HepG2 (cell line): ENCODE results near the gene ADAMTS16. TPM values are rescaled to one million over a fixed set of nuclear protein-coding genes. Genes with fewer than 3 reads are reported as not detected.

ENCODE experiments used
- ATAC-seq: fragments of 200-7000 bp; cut with Tn5 transposase; 3 replicates; pipeline ENCODE4 v1.9.1; 2020; ENCODE audit warnings: mild to moderate bottlenecking, moderate library complexity
- BruUV-seq: library from RNA; stranded (reverse); fragments of 400-500 nt; replicated peaks from 2 replicates; lab custom pipeline; 2021; lab: Mats Ljungman, UMichigan
- CTCF ChIA-PET: fragments of 300-600 bp; formaldehyde crosslinking; extraction: SDS; loops from one replicate; lab custom pipeline; 2021; ENCODE audit warnings: low total read pairs, inconsistent platforms, low intra/inter-chr PET ratio; lab: Yijun Ruan, JAX
- POLR2A ChIA-PET: fragments of 350-600 bp; sonication (Branson Sonifier 250); formaldehyde crosslinking; loops from one replicate; lab custom pipeline; 2020; ENCODE audit warnings: antibody characterized with exemption, inconsistent platforms; lab: Yijun Ruan, JAX
- DNase-seq: peaks from one replicate; pipeline ENCODE4 v3.0.0-alpha.2; 2015; ENCODE audit warnings: low spot score
- FAIRE-seq: peaks from 3 replicates; lab custom pipeline; 2011; peaks lifted over from hg19 to GRCh38; lab: Jason Lieb, UNC
- H2AFZ ChIP-seq: one replicate; pipeline ENCODE4 v1.6.1; 2011; ENCODE audit warnings: low read length, inconsistent platforms
- H3K27ac ChIP-seq: fragments of 300-600 bp; 3 replicates; pipeline ENCODE4 v1.8.0; 2011; ENCODE audit warnings: mixed run types, mild to moderate bottlenecking, mixed read lengths, low read length, inconsistent platforms; ENCODE audit not compliant: insufficient read depth; ENCODE audit errors: extremely low read length
- H3K27me3 ChIP-seq, 2 experiments: fragments of 200-600 bp in 1 of 2; 2 replicates in 1 of 2; 3 replicates in 1 of 2; pipeline versions ENCODE4 v1.6.0 to v1.8.0; 2011; ENCODE audit warnings: low read length in 2 of 2, mild to moderate bottlenecking in 2 of 2, moderate library complexity in 2 of 2, inconsistent platforms in 1 of 2; ENCODE audit not compliant: insufficient read depth in 2 of 2, control insufficient read depth in 1 of 2
- H3K36me3 ChIP-seq, 2 experiments: fragments of 200-600 bp in 1 of 2; replicated peaks in 1 of 2; 2 replicates in 1 of 2; 3 replicates in 1 of 2; pipeline versions ENCODE4 v1.5.1 to v1.8.0; 2011; ENCODE audit warnings: low read length in 2 of 2, inconsistent platforms in 1 of 2; ENCODE audit not compliant: insufficient read depth in 2 of 2, control insufficient read depth in 1 of 2
- H3K4me1 ChIP-seq: 2 replicates; pipeline ENCODE4 v1.5.1; 2012; ENCODE audit warnings: low read length, inconsistent platforms; ENCODE audit not compliant: insufficient read depth
- H3K4me2 ChIP-seq: 2 replicates; pipeline ENCODE4 v1.6.0; 2011; ENCODE audit warnings: low read depth, low read length, inconsistent platforms
- H3K4me3 ChIP-seq, 3 experiments: fragments of 200-600 bp in 1 of 3; sonication (generic), shearing (Covaris generic) in 1 of 3; replicated peaks in 1 of 3; 2 replicates each; pipeline ENCODE4 v1.5.1; 2011 to 2016; ENCODE audit warnings: low read length in 3 of 3, inconsistent platforms in 2 of 3, low read depth in 2 of 3, mild to moderate bottlenecking in 2 of 3, control low read depth in 1 of 3, mixed read lengths in 1 of 3; ENCODE audit not compliant: insufficient read depth in 1 of 3
- H3K79me2 ChIP-seq: one replicate; pipeline ENCODE4 v1.6.1; 2011; ENCODE audit warnings: low read length, inconsistent platforms; ENCODE audit not compliant: insufficient read depth
- H3K9ac ChIP-seq: 2 replicates; pipeline ENCODE4 v1.6.0; 2011; ENCODE audit warnings: mild to moderate bottlenecking, low read depth, low read length, inconsistent platforms; ENCODE audit not compliant: insufficient read depth
- H3K9me3 ChIP-seq: 2 replicates; pipeline ENCODE4 v1.5.1; 2012; ENCODE audit warnings: mild to moderate bottlenecking, low read length
- H4K20me1 ChIP-seq: 2 replicates; pipeline ENCODE4 v1.6.0; 2011; ENCODE audit warnings: inconsistent platforms, mild to moderate bottlenecking, low read length, moderate library complexity; ENCODE audit not compliant: insufficient read depth
- ATF1 ChIP-seq: IDR thresholded peaks from 2 replicates; pipeline ENCODE4 v1.6.1; 2016; ENCODE audit warnings: mild to moderate bottlenecking, control low read depth
- CENPX ChIP-seq: sonication (generic); formaldehyde crosslinking; IDR thresholded peaks from 2 replicates; pipeline ENCODE4 v1.9.0; 2021; ENCODE audit warnings: mild to moderate bottlenecking, missing genetic modification reagents, moderate library complexity
- CREB1 ChIP-seq, 2 experiments: fragments of 450-650 bp in 1 of 2; IDR thresholded peaks; 2 replicates each; pipeline ENCODE4 v1.6.1; 2016 to 2017; ENCODE audit warnings: control low read depth in 1 of 2, mild to moderate bottlenecking in 1 of 2, missing compliant biosample characterization in 1 of 2, missing genetic modification characterization in 1 of 2
- ERF ChIP-seq: IDR thresholded peaks from 2 replicates; pipeline ENCODE4 v1.6.1; 2018; ENCODE audit warnings: missing biosample characterization, missing genetic modification reagents
- PHF8 ChIP-seq: sonication (generic); formaldehyde crosslinking; IDR thresholded peaks from 2 replicates; pipeline ENCODE4 v1.5.0; 2020; ENCODE audit warnings: missing genetic modification reagents
- SALL2 ChIP-seq: sonication (generic); formaldehyde crosslinking; IDR thresholded peaks from 2 replicates; pipeline ENCODE4 v1.8.1; 2023; ENCODE audit warnings: mild to moderate bottlenecking, missing genetic modification reagents, inconsistent platforms
- SETDB1 ChIP-seq: sonication (generic); formaldehyde crosslinking; IDR thresholded peaks from 2 replicates; pipeline ENCODE4 v1.5.1; 2020; ENCODE audit warnings: missing genetic modification reagents, mild to moderate bottlenecking, borderline replicate concordance
- U2AF2 ChIP-seq: fragments of 200-400 bp; formaldehyde crosslinking; IDR thresholded peaks from 2 replicates; pipeline ENCODE4 v1.6.1; 2017; ENCODE audit warnings: low read depth, mild to moderate bottlenecking, low read length
- ZBTB42 ChIP-seq: sonication (generic); formaldehyde crosslinking; IDR thresholded peaks from 2 replicates; pipeline ENCODE4 v1.5.0; 2020; ENCODE audit warnings: mild to moderate bottlenecking, missing genetic modification reagents
- ZNF317 ChIP-seq: sonication (generic); formaldehyde crosslinking; IDR thresholded peaks from 2 replicates; pipeline ENCODE4 v1.5.0; 2020; ENCODE audit warnings: mild to moderate bottlenecking, missing genetic modification reagents
- ZNF33A ChIP-seq: sonication (generic); formaldehyde crosslinking; IDR thresholded peaks from 2 replicates; pipeline ENCODE4 v1.5.1; 2020; ENCODE audit warnings: missing genetic modification reagents, mild to moderate bottlenecking, moderate library complexity, borderline replicate concordance
- ZNF460 ChIP-seq: sonication (generic); formaldehyde crosslinking; IDR thresholded peaks from 2 replicates; pipeline ENCODE4 v1.5.1; 2020; ENCODE audit warnings: missing genetic modification reagents, mild to moderate bottlenecking, borderline replicate concordance
- ZNF501 ChIP-seq: sonication (generic); formaldehyde crosslinking; IDR thresholded peaks from 2 replicates; pipeline ENCODE4 v1.5.1; 2020; ENCODE audit warnings: mild to moderate bottlenecking, moderate library complexity, missing genetic modification reagents
- WGBS: methylation state at CpG from one replicate; pipeline ENCODE4 v1.1.6; 2017; ENCODE audit warnings: low lambda C conversion rate; 5-methylcytosine and 5-hydroxymethylcytosine counted together
- in situ Hi-C: cut with HindIII; loops from 2 replicates; pipeline ENCODE4 v1.10.0; 2017; ENCODE audit warnings: low pct_unique_long_range_greater_than_20kb; ENCODE audit not compliant: extremely low pct_ligation_motif_present
- intact Hi-C: fragments of 100-400 bp; cut with micrococcal nuclease; formaldehyde crosslinking; loops from one replicate; pipeline ENCODE4 v1.10.0; 2022; ENCODE audit not compliant: unreplicated experiment
- polyA plus RNA-seq, 8 experiments: library from polyadenylated mRNA; depleted of rRNA in 3 of 8; stranded (reverse) in 7 of 8; unstranded in 1 of 8; fragments of >200 nt; fragmentation: Illumina TruSeq in 4 of 8; extraction: Trizol in 4 of 8; gene quantifications; 2 replicates each; pipeline versions ENCODE4 v1.2.1 to v1.2.3, GENCODE V29; 2011 to 2016; ENCODE audit warnings: low read depth in 4 of 8, missing spikeins in 1 of 8, mixed read lengths in 1 of 8; ENCODE audit not compliant: insufficient read depth in 1 of 8
- total RNA-seq, 5 experiments: library from RNA; depleted of rRNA; stranded (reverse); fragments of >200 nt; fragmentation: Illumina TruSeq; extraction: Trizol; gene quantifications; 2 replicates each; pipeline ENCODE4 v1.2.3, GENCODE V29; 2016; ENCODE audit warnings: low read depth in 1 of 5
- TF ChIP-seq, protein P1 (sequence below): sonication (generic); formaldehyde crosslinking; IDR thresholded peaks from 2 replicates; pipeline ENCODE4 v1.4.0; 2020; ENCODE audit warnings: missing genetic modification reagents, borderline replicate concordance
- TF ChIP-seq, protein P2 (sequence below): sonication (generic); formaldehyde crosslinking; IDR thresholded peaks from 2 replicates; pipeline ENCODE4 v1.5.1; 2020; ENCODE audit warnings: missing genetic modification reagents, mild to moderate bottlenecking, borderline replicate concordance
- TF ChIP-seq, protein P3 (sequence below): sonication (generic); formaldehyde crosslinking; IDR thresholded peaks from 2 replicates; pipeline ENCODE4 v1.4.0; 2020; ENCODE audit warnings: missing genetic modification reagents

Gene ADAMTS16
- total and polyA plus RNA-seq, 2 of the 13 experiments (the other 11 are each of a cell fraction or from before 2014, with no cell fraction given) = 0.02 to 0.03 TPM

DNA sequence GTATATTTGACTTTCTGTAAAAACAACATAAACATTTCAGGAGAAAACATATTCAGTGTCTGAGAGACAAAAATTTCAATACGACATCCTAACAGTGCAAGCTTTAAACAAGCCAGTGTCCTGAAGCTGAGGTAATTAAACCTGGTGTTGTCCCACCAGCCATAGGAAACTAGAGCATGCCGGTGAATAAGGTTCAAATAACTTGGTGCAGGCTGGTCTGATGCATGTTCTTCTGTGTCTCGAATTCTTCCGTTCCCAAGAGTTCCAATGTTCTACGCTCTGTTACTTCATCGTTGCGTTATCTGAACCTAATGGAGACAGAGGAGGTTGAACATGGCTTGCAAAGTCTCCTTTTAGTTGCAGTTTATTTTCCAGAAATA, 48.9 kb downstream of the ADAMTS16 start (continued):
- TF ChIP-seq SETDB1 (CRISPR knock-in tag) = no peak
- no peak for TF ChIP-seq ATF1 (CRISPR knock-in tag)
- TF ChIP-seq CENPX (CRISPR knock-in tag) = no peak
- TF ChIP-seq ZNF317 (CRISPR knock-in tag) = no peak
- no peak for TF ChIP-seq SALL2 (CRISPR knock-in tag)
- no peak for TF ChIP-seq U2AF2

DNA sequence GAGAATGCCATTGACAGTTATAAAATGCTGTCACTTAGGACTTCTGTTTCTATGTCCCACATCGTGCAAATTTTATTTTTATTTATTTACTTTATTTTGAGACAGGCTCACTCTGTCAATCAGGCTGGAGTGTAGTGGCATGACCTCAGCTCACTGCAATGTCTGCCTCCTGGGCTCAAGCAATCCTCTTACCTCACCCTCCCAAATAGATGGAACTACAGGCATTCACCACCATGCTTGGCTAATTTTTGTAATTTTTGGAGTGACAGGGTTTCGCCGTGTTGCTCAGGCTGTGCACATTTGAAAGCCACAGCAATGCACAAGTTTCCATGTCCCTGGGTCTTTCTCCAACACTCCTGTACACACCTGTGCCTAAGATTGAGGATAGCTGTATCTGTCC, 51.8 kb downstream of the ADAMTS16 start:
- no peaks in the 10 kb centered on the region for H3K36me3 ChIP-seq
- H3K27ac ChIP-seq = no peak overlapping the region
- no peaks in the 10 kb centered on the region; a peak in 2 of 5 replicates for H3K27me3 ChIP-seq
- H3K9me3 ChIP-seq = no peaks in the 10 kb centered on the region
- H4K20me1 ChIP-seq = no peaks in the 10 kb centered on the region
- no TSS peak for BruUV-seq
- H3K4me3 ChIP-seq = no peak overlapping the region
- H3K4me1 ChIP-seq = no peaks in the 10 kb centered on the region
- ChIA-PET CTCF (no interaction called here), POLR2A (no interaction called here)
- H2AFZ ChIP-seq = no peak overlapping the region
- no peaks in the 10 kb centered on the region for H3K79me2 ChIP-seq
- no peak for FAIRE-seq
- no peak overlapping the region for H3K9ac ChIP-seq
- intact Hi-C loops (no loop called here), in situ Hi-C loops (no loop called here)
- WGBS = 41% methylated on average over 3 of the region's 3 CpGs
- no peak overlapping the region for H3K4me2 ChIP-seq
- ATAC-seq = no peak
- no peak for DNase-seq
- TF ChIP-seq PHF8 (CRISPR knock-in tag) (no peak), ZNF501 (no peak), CREB1 (IDR thresholded peaks at IDR 0.05) (no peak), CREB1 (CRISPR knock-in tag; IDR thresholded peaks at IDR 0.05) (no peak), ZBTB42 (CRISPR knock-in tag) (no peak), ZNF460 (CRISPR knock-in tag) (no peak), ZNF33A (CRISPR knock-in tag) (no peak), ERF (CRISPR knock-in tag) (no peak)
- TF ChIP-seq, protein P1, sequence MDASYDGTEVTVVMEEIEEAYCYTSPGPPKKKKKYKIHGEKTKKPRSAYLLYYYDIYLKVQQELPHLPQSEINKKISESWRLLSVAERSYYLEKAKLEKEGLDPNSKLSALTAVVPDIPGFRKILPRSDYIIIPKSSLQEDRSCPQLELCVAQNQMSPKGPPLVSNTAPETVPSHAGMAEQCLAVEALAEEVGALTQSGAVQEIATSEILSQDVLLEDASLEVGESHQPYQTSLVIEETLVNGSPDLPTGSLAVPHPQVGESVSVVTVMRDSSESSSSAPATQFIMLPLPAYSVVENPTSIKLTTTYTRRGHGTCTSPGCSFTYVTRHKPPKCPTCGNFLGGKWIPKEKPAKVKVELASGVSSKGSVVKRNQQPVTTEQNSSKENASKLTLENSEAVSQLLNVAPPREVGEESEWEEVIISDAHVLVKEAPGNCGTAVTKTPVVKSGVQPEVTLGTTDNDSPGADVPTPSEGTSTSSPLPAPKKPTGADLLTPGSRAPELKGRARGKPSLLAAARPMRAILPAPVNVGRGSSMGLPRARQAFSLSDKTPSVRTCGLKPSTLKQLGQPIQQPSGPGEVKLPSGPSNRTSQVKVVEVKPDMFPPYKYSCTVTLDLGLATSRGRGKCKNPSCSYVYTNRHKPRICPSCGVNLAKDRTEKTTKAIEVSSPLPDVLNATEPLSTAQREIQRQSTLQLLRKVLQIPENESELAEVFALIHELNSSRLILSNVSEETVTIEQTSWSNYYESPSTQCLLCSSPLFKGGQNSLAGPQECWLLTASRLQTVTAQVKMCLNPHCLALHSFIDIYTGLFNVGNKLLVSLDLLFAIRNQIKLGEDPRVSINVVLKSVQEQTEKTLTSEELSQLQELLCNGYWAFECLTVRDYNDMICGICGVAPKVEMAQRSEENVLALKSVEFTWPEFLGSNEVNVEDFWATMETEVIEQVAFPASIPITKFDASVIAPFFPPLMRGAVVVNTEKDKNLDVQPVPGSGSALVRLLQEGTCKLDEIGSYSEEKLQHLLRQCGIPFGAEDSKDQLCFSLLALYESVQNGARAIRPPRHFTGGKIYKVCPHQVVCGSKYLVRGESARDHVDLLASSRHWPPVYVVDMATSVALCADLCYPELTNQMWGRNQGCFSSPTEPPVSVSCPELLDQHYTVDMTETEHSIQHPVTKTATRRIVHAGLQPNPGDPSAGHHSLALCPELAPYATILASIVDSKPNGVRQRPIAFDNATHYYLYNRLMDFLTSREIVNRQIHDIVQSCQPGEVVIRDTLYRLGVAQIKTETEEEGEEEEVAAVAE (CRISPR knock-in tag) = no peak
- TF ChIP-seq, protein P2, sequence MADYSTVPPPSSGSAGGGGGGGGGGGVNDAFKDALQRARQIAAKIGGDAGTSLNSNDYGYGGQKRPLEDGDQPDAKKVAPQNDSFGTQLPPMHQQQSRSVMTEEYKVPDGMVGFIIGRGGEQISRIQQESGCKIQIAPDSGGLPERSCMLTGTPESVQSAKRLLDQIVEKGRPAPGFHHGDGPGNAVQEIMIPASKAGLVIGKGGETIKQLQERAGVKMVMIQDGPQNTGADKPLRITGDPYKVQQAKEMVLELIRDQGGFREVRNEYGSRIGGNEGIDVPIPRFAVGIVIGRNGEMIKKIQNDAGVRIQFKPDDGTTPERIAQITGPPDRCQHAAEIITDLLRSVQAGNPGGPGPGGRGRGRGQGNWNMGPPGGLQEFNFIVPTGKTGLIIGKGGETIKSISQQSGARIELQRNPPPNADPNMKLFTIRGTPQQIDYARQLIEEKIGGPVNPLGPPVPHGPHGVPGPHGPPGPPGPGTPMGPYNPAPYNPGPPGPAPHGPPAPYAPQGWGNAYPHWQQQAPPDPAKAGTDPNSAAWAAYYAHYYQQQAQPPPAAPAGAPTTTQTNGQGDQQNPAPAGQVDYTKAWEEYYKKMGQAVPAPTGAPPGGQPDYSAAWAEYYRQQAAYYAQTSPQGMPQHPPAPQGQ (CRISPR knock-in tag) = no peak
- TF ChIP-seq, protein P3, sequence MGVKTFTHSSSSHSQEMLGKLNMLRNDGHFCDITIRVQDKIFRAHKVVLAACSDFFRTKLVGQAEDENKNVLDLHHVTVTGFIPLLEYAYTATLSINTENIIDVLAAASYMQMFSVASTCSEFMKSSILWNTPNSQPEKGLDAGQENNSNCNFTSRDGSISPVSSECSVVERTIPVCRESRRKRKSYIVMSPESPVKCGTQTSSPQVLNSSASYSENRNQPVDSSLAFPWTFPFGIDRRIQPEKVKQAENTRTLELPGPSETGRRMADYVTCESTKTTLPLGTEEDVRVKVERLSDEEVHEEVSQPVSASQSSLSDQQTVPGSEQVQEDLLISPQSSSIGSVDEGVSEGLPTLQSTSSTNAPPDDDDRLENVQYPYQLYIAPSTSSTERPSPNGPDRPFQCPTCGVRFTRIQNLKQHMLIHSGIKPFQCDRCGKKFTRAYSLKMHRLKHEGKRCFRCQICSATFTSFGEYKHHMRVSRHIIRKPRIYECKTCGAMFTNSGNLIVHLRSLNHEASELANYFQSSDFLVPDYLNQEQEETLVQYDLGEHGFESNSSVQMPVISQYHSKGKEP = no peak
